Epithelial cell of esophagus (primary cell): ENCODE data around the gene PLCL2.

Experiments used
- DNase-seq: peaks from one replicate; pipeline ENCODE4 v3.0.0; 2010; ENCODE audit warnings: low read depth
- H3K4me3 ChIP-seq: 2 replicates; pipeline ENCODE4 v1.5.1; 2011; ENCODE audit warnings: mild to moderate bottlenecking, low read length, control low read depth
- CTCF ChIP-seq: IDR thresholded peaks from 2 replicates; pipeline ENCODE4 v1.5.1; 2011; ENCODE audit warnings: low read depth, mild to moderate bottlenecking, low read length, control low read depth, inconsistent platforms; ENCODE audit not compliant: insufficient read depth; ENCODE audit errors: missing control alignments

Gene PLCL2

GRCh38 chr3:16848007-16848406 lies 36.7 kb upstream of the PLCL2 start:
- no peak for TF ChIP-seq CTCF
- DNase-seq: no peak
- H3K4me3 ChIP-seq: no peak overlapping the region

GRCh38 chr3:16849229-16849628 lies 35.5 kb upstream of the PLCL2 start:
- peak; percentile 23 for DNase-seq
- H3K4me3 ChIP-seq: no peak overlapping the region
- TF ChIP-seq CTCF: no peak

GRCh38 chr3:16849795-16850194 lies 35.0 kb upstream of the PLCL2 start:
- TF ChIP-seq CTCF: no peak
- H3K4me3 ChIP-seq: no peak overlapping the region
- DNase-seq: peak; percentile 44

- no peak overlapping the region for H3K4me3 ChIP-seq
- DNase-seq: no peak
- TF ChIP-seq CTCF: no peak
Measured at GRCh38 chr3:16855497-16855896, 29.3 kb upstream of the PLCL2 start.

GRCh38 chr3:16860234-16860633 lies 24.5 kb upstream of the PLCL2 start:
- TF ChIP-seq CTCF: no peak
- no peak overlapping the region for H3K4me3 ChIP-seq
- DNase-seq: no peak

- no peak overlapping the region for H3K4me3 ChIP-seq
- no peak for TF ChIP-seq CTCF
- no peak for DNase-seq
Measured at GRCh38 chr3:16861432-16861831, 23.3 kb upstream of the PLCL2 start.

- H3K4me3 ChIP-seq: no peak overlapping the region
- no peak for TF ChIP-seq CTCF
- peak; percentile 22 for DNase-seq
Measured at GRCh38 chr3:16864610-16865313, 20.0 kb upstream of the PLCL2 start.
